Breast epithelium (tissue), 3 donors: ENCODE results near the gene ARFGAP3.

Experiments used
- POLR2A ChIP-seq: fragments of 450-650 bp; IDR thresholded peaks from one replicate; pipeline ENCODE4 v1.6.1; 2016; ENCODE audit warnings: antibody characterized with exemption, mild to moderate bottlenecking, moderate library complexity
- POLR2AphosphoS5 ChIP-seq, 3 donors: sonication (generic); formaldehyde crosslinking; IDR thresholded peaks; one replicate each; pipeline ENCODE4 v1.6.1; 2017; ENCODE audit warnings: antibody characterized with exemption in 3 of 3
- TF ChIP-seq, protein P1 (sequence below), 3 donors: fragments of 450-650 bp; IDR thresholded peaks; one replicate each; pipeline ENCODE4 v1.5.1; 2016 to 2017; ENCODE audit warnings: antibody characterized with exemption in 3 of 3, mild to moderate bottlenecking in 3 of 3, moderate library complexity in 3 of 3

DNA sequence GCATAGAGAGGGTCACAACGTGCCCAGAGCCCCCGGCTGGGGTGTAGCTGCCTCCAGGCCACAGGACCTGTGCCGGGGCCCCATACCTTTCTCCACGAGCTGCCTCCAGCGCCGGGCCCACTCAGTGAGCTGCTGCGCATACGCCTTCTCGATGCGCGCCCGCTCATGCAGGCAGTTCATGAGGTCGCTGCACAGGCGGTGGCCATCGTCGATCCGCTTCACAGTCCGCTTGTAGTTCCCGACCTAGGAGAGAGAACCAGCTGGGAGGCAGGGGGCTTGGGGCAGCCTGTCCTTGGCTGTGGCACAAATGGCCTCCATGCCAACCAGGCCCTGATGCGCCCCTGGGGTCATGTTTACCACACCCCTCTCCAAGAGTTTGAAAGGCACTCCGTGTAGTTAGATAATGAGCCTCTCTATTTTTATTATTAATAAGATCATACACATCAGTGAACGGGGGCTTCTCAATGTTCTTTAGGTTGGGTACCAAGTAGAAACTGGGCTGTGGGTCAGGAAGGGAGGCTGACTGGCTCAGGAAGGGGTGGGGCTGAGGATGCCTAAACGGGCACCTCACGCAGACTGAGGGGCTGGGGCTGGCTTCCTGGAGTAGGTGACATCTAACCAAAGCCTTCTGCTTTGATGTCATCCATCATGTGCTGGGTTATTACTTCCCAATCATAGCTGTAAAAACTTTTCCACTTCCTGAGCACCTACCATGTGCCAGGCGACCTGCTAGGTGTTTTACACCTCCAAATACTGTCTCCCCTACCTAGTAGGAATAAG is 36.5 kb upstream of the ARFGAP3 start:
- TF ChIP-seq, protein P1, sequence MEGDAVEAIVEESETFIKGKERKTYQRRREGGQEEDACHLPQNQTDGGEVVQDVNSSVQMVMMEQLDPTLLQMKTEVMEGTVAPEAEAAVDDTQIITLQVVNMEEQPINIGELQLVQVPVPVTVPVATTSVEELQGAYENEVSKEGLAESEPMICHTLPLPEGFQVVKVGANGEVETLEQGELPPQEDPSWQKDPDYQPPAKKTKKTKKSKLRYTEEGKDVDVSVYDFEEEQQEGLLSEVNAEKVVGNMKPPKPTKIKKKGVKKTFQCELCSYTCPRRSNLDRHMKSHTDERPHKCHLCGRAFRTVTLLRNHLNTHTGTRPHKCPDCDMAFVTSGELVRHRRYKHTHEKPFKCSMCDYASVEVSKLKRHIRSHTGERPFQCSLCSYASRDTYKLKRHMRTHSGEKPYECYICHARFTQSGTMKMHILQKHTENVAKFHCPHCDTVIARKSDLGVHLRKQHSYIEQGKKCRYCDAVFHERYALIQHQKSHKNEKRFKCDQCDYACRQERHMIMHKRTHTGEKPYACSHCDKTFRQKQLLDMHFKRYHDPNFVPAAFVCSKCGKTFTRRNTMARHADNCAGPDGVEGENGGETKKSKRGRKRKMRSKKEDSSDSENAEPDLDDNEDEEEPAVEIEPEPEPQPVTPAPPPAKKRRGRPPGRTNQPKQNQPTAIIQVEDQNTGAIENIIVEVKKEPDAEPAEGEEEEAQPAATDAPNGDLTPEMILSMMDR (IDR thresholded peaks at IDR 0.05) = no peak
- TF ChIP-seq POLR2A = no peak
- no peak for TF ChIP-seq POLR2AphosphoS5 (IDR thresholded peaks at IDR 0.05)
